AG20443 (cell line): ENCODE data around the gene CFD.
"Not testable (repeated sequence)": the region's sequence is repeated elsewhere in the genome, so short reads cannot be mapped to it uniquely, and the experiment has no call there.

Experiments used
- DNase-seq: peaks from one replicate; pipeline ENCODE4 v3.0.0; 2012; ENCODE audit warnings: low spot score, mixed read lengths

The CFD gene

GRCh38 chr19:825897-826644, 33.4 kb upstream of the CFD start:
- no peak for DNase-seq

- DNase-seq: no peak
Measured at GRCh38 chr19:827314-827709, 32.2 kb upstream of the CFD start.

DNA sequence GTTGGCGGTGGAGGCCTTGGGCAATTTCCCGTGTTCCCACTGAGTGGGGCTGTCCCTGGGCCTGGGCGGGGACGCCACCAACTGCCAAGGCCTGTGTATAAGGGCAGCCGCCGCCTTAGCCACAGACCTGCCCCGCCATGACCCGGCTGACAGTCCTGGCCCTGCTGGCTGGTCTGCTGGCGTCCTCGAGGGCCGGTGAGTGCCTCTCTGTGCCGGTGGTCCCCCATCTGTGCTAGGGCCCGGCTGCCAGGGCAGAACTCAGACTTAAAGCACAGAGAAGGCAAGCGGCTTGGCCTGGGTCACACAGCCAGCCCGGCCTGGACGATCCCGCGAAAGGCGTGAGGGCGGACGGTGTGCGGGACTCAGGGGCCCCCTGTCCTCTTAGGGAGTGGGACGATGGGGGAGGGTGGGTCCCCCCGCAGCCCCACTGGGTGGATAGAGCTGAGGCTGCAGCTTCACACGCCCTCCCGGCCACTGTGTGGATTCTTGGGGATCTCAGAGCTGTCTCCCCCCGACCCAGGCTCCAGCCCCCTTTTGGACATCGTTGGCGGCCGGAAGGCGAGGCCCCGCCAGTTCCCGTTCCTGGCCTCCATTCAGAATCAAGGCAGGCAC, 31.6 kb upstream of the CFD start, which contains the start of gene AZU1:
Gene AZU1, plus strand, starts transcription at position 128 of the 612 bp plus-strand sequence. Its CDS starts 10 bp downstream, at position 138.
- peak; percentile 45 for DNase-seq

DNA sequence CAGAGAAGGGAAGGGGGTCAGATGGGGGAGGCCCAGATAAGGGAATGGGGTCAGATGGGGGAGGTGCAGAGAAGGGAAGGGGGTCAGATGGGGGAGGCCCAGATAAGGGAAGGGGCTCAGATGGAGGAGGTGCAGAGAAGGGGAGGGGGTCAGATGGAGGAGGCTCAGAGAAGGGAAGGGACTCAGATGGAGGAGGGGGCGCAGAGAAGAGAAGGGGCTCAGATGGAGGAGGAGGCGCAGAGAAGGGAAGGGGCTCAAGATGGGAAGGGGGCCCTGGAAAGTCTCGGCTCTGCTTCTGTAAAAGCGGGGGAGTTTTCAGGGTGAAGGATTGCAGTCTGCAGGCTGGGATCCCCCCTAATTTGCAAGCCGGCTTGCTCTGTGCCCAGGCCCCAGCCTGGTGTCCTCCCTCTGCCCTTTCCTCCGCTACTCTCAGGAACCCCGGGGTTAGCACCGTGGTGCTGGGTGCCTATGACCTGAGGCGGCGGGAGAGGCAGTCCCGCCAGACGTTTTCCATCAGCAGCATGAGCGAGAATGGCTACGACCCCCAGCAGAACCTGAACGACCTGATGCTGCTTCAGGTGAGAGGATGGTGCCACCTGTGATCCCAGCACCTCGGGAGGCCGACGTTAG, 30.2 kb upstream of the CFD start:
- DNase-seq: no peak

DNA sequence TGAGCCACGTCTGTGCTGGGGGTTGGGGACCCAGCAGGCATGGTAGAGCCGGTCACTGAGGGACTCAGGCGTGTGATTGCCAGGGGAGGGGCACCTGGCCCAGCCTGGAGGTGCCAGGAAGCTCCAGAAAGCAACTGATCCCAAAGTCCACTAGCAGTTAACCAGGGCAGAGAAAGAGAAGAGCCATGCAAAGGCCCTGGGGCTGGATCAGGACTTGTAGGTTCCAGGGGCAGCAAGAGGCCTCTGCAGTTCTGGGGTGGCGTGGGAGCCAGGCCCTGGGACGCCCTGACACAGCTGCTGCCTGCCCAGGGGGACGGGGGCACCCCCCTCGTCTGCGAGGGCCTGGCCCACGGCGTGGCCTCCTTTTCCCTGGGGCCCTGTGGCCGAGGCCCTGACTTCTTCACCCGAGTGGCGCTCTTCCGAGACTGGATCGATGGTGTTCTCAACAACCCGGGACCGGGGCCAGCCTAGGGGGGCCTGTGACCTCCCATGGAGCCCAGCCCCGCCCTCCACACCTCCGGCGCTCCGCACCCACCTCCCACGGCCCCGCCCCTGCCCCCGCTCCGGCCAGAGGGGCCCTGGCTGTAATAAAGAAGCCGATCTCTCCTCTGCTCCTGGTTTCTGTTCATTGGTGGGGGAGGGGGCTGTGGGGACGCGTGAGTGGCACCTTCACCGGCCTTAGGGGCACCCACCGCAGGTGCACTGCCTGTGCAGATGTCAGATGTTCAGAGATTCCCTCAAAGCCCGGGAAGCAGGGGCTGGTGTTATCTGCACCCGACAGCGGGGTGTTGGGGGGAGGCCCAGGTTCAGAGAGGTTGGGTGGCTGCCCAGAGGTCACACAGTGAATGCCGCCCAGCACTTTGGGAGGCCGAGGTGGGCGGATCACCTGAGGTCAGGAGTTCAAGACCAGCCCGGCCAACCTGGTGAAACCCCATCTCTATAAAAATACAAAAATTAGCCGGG, 27.8 kb upstream of the CFD start:
- DNase-seq: no peak

DNA sequence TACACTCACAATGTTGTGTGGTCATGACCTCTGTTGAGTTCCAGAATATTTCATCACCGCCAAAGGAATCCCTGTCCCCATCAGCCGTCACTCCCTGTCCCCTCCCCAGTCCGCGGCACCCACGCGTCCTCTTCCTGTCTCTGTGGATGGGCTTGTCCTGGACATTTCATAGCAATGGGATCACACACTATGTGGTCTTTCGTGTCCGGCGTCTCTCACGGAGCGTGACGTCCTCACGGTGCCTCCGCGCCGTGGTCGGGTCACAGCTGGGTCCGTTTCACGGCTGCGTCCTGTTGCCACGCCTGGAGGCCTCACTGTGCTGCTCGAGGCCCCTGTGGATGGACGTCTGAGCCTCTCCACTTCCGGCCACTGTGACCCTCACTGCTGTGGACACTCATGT, 25.2 kb upstream of the CFD start:
- DNase-seq: no peak

GRCh38 chr19:835210-835810, 24.2 kb upstream of the CFD start:
- no peak for DNase-seq

- DNase-seq: no peak
Measured at GRCh38 chr19:840519-841206, 18.8 kb upstream of the CFD start, which contains the start of gene PRTN3. PRTN3 (plus strand) TSS chr19:840999; CDS start chr19:841009, 10 bp downstream.

DNA sequence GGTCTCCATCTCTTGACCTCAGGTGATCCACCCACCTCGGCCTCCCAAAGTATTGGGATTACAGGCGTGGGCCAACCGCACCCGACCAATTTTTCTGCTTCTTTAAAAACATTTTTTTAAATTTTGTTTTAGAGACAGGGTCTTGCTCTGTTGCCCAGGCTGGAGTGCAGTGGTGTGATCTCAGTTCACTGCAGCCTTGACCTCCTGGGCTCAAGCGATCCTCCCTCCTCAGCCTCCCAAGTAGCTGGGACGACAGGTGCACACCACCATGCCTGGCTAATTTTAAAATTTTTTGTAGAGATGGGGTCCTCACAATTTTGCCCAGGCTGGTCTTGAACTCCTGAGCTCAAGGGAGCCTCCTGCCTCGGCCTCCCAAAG, 16.7 kb upstream of the CFD start:
- not testable (repeated sequence) for DNase-seq

GRCh38 chr19:843180-843835, 16.2 kb upstream of the CFD start:
- DNase-seq: no peak

DNA sequence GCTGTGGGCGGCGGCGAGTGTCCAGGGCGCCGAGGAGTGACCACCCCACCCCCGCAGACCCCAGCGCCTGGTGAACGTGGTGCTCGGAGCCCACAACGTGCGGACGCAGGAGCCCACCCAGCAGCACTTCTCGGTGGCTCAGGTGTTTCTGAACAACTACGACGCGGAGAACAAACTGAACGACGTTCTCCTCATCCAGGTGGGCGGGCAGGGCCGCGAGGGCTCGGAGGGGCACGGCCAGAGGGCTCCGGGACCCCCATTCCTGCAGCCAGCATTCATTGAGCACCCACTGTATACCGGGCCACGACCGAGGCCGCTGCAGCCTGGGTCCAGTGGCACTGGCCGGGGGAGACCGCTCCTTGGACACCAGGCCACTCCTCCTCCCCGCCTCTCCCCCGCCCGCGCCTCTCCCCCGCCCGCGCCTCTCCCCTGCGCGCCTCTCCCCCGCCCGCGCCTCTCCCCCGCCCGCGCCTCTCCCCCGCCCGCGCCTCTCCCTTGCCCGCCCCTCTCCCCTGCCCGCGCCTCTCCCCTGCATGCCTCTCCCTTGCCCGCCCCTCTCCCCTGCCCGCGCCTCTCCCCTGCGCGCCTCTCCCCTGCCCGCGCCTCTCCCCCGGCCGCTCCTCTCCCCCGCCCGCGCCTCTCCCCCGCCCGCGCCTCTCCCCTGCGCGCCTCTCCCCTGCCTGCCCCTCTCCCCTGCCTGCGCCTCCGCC, 15.5 kb upstream of the CFD start:
- no peak for DNase-seq

DNA sequence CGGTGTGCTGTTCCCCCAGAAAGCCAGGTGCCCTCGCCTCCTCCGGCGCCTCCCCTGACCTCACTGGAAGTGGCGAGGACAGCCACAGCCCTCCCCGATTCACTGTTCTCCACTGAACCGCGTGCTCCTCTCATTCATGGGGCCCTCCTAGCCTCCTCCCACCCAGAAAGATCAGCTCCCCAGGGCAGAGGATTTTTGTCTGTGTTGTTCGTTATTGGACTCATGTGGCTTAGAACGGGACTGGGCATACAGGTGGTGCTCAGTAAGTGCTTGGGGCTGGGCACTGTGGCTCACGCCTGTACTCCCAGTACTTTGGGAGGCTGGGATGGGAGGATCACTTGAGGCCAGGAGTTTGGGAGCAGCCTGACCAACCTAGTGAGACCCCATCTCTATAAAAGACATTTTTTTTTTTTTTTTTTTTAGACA, 14.9 kb upstream of the CFD start:
- DNase-seq: no peak

- no peak for DNase-seq
Measured at GRCh38 chr19:845707-846521, 13.6 kb upstream of the CFD start.

DNA sequence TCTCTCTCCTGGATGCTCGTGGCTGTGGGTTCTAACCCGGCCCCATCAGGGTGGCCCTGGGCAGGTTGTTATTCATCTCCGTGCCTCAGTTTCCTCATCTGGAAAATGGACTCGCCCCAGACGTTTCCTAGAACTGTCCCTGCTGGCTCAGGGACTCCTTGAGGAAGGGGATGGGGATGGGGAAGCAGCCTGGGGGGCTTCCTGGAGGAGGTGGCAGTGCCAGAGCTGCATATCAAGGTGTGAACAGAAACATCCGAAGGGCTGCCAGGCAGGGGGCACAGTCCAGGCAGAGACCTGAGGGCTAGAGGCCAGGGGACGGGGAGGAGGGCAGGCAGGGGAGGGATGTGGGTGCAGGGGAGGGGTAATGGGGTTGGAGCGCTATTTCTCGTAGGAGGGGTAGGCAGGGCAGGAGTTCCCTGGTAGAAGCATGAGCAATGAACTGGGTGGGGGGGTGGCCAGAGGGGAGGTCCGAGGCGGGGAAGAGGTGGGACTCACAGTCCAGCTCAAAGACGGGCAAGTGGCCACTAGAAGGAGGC, 11.0 kb upstream of the CFD start:
- DNase-seq: no peak

DNA sequence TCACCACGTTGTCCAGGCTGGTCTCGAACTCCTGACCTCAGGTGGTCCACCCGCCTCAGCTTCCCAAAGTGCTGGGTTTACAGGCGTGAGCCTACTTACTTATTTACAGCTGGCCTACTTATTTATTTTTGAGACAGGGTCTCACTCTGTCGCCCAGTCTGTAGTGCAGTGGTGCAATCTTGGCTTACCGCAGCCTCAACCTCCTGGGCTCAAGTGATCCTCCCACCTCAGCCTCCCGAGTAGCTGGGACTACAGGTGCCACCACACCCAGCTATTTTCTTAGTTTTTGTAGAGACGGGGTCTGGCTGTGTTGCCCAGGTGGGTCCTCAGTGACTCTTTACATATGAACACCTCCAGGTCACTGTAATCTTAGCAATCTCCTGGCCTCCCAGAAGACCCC, 10.3 kb upstream of the CFD start:
- not testable (repeated sequence) for DNase-seq

GRCh38 chr19:850221-850978, 9.1 kb upstream of the CFD start:
- DNase-seq: peak; percentile 95

DNA sequence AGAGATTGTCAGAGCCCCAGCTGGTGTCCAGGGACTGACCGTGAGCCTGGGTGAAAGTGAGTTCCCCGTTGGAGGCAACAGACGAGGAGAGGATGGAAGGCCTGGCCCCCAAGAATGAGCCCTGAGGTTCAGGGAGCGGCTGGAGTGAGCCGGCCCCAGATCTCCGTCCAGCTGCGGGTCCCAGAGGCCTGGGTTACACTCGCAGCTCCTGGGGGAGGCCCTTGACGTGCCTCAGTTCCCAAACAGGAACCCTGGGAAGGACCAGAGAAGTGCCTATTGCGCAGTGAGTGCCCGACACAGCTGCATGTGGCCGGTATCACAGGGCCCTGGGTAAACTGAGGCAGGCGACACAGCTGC, 8.5 kb upstream of the CFD start:
- no peak for DNase-seq
